Measurements from ENCODE around the gene MAPKAPK5.

- TF ChIP-seq, protein P1, sequence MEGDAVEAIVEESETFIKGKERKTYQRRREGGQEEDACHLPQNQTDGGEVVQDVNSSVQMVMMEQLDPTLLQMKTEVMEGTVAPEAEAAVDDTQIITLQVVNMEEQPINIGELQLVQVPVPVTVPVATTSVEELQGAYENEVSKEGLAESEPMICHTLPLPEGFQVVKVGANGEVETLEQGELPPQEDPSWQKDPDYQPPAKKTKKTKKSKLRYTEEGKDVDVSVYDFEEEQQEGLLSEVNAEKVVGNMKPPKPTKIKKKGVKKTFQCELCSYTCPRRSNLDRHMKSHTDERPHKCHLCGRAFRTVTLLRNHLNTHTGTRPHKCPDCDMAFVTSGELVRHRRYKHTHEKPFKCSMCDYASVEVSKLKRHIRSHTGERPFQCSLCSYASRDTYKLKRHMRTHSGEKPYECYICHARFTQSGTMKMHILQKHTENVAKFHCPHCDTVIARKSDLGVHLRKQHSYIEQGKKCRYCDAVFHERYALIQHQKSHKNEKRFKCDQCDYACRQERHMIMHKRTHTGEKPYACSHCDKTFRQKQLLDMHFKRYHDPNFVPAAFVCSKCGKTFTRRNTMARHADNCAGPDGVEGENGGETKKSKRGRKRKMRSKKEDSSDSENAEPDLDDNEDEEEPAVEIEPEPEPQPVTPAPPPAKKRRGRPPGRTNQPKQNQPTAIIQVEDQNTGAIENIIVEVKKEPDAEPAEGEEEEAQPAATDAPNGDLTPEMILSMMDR (conservative IDR thresholded peaks at IDR 0.05; ENCODE audit: low read length): no peak
- TF ChIP-seq EZH2phosphoT487 (IDR thresholded peaks at IDR 0.05; ENCODE audit: borderline replicate concordance): no peak
Measured at GRCh38 chr12:111942557-111942956, 100.5 kb downstream of the MAPKAPK5 start.

All from Loucy (cell line).